AG09319 (cell line): ENCODE measurements around the gene GRIA4.

ENCODE experiments used
- DNase-seq: peaks from one replicate; pipeline ENCODE4 v3.0.0-alpha.2; 2010; ENCODE audit warnings: low read depth; ENCODE audit errors: extremely low read depth
- TF ChIP-seq, protein P1 (sequence below): IDR thresholded peaks from 2 replicates; pipeline ENCODE4 v1.5.1; 2011; ENCODE audit warnings: low read depth, mild to moderate bottlenecking, inconsistent platforms, low read length, moderate library complexity

GRIA4 gene

DNA sequence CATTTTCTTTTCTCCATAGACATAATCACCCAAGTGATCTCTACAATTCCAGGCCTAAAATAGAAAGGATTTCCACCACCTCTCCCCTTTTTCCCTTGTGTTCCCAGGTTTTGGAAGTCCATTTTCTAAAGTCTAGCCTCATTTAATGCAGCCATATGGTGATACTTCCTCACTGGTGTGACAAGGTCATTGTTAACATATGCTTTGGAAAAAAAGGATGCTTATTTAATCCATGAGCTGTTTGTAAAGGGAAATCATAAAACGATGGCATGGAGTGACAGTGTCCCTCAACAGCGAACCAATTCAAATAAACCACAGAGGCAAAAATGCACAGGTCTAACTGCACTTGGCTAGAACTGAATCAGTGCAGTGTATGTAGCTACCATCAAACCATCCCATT is 26.6 kb downstream of the GRIA4 start:
- TF ChIP-seq, protein P1, sequence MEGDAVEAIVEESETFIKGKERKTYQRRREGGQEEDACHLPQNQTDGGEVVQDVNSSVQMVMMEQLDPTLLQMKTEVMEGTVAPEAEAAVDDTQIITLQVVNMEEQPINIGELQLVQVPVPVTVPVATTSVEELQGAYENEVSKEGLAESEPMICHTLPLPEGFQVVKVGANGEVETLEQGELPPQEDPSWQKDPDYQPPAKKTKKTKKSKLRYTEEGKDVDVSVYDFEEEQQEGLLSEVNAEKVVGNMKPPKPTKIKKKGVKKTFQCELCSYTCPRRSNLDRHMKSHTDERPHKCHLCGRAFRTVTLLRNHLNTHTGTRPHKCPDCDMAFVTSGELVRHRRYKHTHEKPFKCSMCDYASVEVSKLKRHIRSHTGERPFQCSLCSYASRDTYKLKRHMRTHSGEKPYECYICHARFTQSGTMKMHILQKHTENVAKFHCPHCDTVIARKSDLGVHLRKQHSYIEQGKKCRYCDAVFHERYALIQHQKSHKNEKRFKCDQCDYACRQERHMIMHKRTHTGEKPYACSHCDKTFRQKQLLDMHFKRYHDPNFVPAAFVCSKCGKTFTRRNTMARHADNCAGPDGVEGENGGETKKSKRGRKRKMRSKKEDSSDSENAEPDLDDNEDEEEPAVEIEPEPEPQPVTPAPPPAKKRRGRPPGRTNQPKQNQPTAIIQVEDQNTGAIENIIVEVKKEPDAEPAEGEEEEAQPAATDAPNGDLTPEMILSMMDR, result no peak
- no peak for DNase-seq

GRCh38 chr11:105639527-105639926 is 29.7 kb downstream of the GRIA4 start:
- DNase-seq, result no peak
- TF ChIP-seq, protein P1, result no peak

DNA sequence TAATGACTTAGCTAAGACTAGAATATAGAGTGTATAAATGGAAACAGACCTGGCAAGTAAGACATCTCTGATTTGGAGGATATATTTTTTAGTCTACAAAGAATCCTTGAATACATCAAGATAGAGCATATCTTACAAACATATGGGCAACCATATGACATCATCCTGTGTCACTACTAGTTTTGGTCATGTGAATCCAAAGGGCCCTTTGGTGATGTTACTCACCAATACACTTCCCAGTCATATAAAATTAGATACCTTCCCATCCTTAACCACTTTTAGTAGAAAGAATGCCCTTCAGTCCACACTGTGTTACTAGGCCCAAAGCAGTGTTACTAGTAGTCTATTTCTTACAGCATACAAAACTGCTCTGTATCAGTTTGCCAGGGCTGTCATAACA is 31.6 kb downstream of the GRIA4 start:
- TF ChIP-seq, protein P1, result no peak
- no peak for DNase-seq

- TF ChIP-seq, protein P1, result no peak
- no peak for DNase-seq
Observed at GRCh38 chr11:105642870-105643269, 33.0 kb downstream of the GRIA4 start.

DNA sequence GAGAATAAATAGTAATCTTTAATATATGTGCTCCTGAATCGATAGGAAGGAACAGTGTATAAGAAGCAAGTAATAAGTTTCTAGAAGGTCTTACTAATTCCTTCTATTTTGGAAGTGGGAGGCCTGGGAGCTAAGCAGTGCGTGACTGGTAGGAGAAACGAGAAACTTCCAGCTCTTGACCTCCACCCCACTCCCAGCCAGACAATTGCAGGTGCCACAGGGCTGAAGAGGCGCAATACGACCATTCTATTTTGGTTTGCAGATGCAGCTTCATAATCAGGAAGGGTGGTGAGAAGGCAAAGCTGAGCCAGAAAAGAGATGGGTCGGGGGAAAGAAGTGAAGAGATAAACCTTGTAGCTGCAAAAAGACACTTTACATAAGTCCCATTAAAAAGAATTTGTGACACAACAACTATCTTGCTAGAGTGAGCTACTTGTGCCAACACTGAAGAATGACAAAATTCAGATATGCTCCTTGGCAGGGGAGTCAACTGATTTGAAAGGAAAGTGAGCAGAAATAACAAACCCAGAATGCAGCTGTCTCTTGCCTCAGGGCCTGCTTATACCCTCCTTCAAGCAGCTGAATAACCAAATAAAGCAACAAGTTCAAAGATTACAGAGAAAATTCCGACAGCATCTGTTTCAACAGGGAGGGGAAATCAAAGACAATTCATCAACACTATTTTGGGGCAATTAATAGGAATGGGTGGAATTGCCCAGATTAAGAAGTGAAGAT is 35.1 kb downstream of the GRIA4 start:
- no peak for DNase-seq
- TF ChIP-seq, protein P1, result no peak

- TF ChIP-seq, protein P1, result no peak
- DNase-seq, result no peak
Observed at GRCh38 chr11:105647780-105648179, 37.9 kb downstream of the GRIA4 start.

GRCh38 chr11:105648762-105649161 is 38.9 kb downstream of the GRIA4 start:
- TF ChIP-seq, protein P1, result no peak
- DNase-seq, result no peak
